ENCODE results near the gene RTEL1.
"Not testable (repeated sequence)": the region's sequence is repeated elsewhere in the genome, so short reads cannot be mapped to it uniquely, and the experiment has no call there.

RTEL1 gene

GRCh38 chr20:63628246-63628975 is 29.7 kb upstream of the RTEL1 start:
- DNase-seq (ENCODE audit: low read depth) = no peak

- not testable (repeated sequence) for DNase-seq (ENCODE audit: low read depth)
Measured at GRCh38 chr20:63630956-63631355, 27.2 kb upstream of the RTEL1 start.

- not testable (repeated sequence) for DNase-seq (ENCODE audit: low read depth)
Measured at GRCh38 chr20:63631426-63631825, 26.7 kb upstream of the RTEL1 start.

- no peak for DNase-seq (ENCODE audit: low read depth)
Measured at GRCh38 chr20:63633732-63634131, 24.4 kb upstream of the RTEL1 start.

- DNase-seq (ENCODE audit: low read depth) = peak; percentile 51
Measured at GRCh38 chr20:63635431-63636141, 22.5 kb upstream of the RTEL1 start.

GRCh38 chr20:63636752-63637628 is 21.1 kb upstream of the RTEL1 start:
- no peak for DNase-seq (ENCODE audit: low read depth)

GRCh38 chr20:63639093-63639975 is 18.8 kb upstream of the RTEL1 start:
- DNase-seq (ENCODE audit: low read depth) = no peak

GRCh38 chr20:63640086-63640485 is 18.0 kb upstream of the RTEL1 start:
- no peak for DNase-seq (ENCODE audit: low read depth)

GRCh38 chr20:63640686-63641085 is 17.4 kb upstream of the RTEL1 start:
- DNase-seq (ENCODE audit: low read depth) = not testable (repeated sequence)

- DNase-seq (ENCODE audit: low read depth) = no peak
Measured at GRCh38 chr20:63641146-63641791, 16.8 kb upstream of the RTEL1 start.

- DNase-seq (ENCODE audit: low read depth) = peak; percentile 95
Measured at GRCh38 chr20:63641792-63642523, 16.2 kb upstream of the RTEL1 start.

GRCh38 chr20:63642527-63643247 is 15.4 kb upstream of the RTEL1 start:
- DNase-seq (ENCODE audit: low read depth) = no peak

- no peak for DNase-seq (ENCODE audit: low read depth)
Measured at GRCh38 chr20:63643499-63643898, 14.6 kb upstream of the RTEL1 start.

- DNase-seq (ENCODE audit: low read depth) = no peak
Measured at GRCh38 chr20:63643946-63644345, 14.2 kb upstream of the RTEL1 start.

- DNase-seq (ENCODE audit: low read depth) = no peak
Measured at GRCh38 chr20:63645218-63645617, 12.9 kb upstream of the RTEL1 start.

GRCh38 chr20:63648190-63648589 is 9.9 kb upstream of the RTEL1 start:
- no peak for DNase-seq (ENCODE audit: low read depth)

GRCh38 chr20:63648895-63649589 is 9.1 kb upstream of the RTEL1 start:
- DNase-seq (ENCODE audit: low read depth) = no peak

- not testable (repeated sequence) for DNase-seq (ENCODE audit: low read depth)
Measured at GRCh38 chr20:63650486-63650885, 7.6 kb upstream of the RTEL1 start.

GRCh38 chr20:63651942-63652191 is 6.2 kb upstream of the RTEL1 start:
- DNase-seq (ENCODE audit: low read depth) = no peak
